UCSD-AML1 (cell line): ENCODE results near the gene POLL.
"Not testable (repeated sequence)": the region's sequence is repeated elsewhere in the genome, so short reads cannot be mapped to it uniquely, and the experiment has no call there.

Source experiments
- DNase-seq: peaks from one replicate; lab custom pipeline; 2025; ENCODE audit not compliant: unreplicated experiment; lab: John Stamatoyannopoulos, UW

Gene POLL

GRCh38 chr10:101611096-101611905, 23.2 kb upstream of the POLL start:
- DNase-seq, result no peak

DNA sequence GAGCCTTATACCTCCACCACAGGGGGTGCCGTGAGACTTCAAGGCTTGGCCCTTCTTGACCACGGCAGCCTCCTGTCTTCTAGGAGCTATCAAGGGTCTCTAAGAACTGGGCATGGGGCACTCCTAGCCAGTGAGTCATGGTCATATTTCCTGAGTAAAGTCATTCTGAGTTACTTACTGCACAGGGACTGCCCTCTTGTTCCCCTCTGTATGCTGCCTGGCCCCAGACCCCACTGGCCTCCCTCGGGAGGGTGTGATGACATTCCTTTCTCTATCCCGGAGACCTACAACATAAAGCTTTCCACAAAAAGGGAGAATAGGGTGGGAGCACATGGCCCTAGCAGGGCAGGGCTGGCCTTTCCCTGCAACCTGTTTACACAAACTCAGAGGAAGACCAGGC, 21.4 kb upstream of the POLL start:
- DNase-seq, result no peak

- no peak for DNase-seq
Measured at GRCh38 chr10:101607124-101607523, 19.1 kb upstream of the POLL start.

DNA sequence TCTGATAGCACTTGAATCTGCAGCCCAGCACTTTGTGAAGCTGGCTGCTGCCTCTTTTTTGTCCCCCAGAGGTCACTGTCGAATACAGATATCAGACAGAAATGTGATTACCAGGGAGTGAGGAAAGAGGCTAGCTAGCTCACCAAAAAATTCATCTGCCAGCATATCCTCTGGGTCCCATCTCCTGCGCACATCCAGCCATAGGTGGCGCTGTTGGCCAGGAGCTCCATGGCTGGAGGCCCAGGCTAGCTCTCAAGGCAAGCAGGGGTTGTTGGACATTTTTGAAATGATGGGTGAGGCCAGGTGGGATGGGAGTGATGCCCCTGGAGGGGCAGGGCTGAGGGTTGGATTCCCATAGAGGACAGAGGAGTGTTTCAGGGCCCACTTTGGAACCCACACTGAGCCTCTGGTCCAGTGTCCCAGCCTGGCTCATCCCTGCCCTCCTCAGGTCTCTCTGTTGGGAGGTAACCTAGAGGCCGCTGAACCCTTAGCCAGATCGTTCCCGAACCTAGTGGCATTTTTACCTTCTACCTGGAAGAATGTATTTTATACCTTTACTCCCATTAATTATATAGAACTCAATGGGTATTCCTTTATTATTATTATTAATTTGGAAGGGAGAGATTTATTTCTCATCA, 14.8 kb upstream of the POLL start:
- DNase-seq, result peak; percentile 82

GRCh38 chr10:101601541-101601940, 13.5 kb upstream of the POLL start:
- DNase-seq, result no peak

DNA sequence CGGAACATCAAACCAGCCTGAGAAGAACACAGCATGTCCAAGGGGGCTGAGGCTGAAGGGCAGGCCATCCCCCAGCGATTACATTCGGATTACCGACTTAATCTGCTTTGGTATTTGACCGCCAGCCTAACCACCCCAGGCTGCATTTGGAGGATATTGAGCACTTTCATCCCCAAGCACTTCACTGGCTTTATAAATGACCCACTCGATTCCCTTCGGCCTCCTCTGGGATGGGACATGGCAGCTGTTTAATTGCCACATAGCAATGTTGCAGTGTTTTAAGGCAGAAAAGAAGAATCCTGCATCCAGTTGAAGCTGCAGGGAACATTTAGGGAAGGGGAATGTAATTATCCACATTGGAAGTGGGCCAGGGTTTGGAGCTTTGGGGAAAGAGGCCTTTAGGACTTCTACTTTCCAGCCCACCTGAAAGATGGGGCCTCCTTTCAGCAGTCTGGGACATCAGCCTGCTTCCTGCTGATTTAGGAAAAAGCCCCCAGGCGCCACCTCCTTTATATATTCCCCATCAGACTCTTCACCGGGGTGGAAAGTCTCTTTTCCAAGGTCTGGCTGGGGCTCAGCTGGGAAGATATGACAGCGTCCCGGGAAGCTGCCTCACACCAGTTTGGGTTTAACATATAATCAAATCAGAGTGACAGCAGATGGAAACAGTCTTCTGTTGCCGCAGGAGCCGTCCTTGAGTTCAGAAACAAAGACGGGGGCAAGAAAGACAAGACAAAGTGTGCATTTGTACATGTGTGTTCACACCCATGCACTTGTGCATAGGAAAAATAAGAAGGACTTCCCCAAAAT, 9.2 kb upstream of the POLL start:
- no peak for DNase-seq

GRCh38 chr10:101595591-101596433, 7.8 kb upstream of the POLL start:
- no peak for DNase-seq

GRCh38 chr10:101593331-101593730, 5.3 kb upstream of the POLL start:
- not testable (repeated sequence) for DNase-seq

DNA sequence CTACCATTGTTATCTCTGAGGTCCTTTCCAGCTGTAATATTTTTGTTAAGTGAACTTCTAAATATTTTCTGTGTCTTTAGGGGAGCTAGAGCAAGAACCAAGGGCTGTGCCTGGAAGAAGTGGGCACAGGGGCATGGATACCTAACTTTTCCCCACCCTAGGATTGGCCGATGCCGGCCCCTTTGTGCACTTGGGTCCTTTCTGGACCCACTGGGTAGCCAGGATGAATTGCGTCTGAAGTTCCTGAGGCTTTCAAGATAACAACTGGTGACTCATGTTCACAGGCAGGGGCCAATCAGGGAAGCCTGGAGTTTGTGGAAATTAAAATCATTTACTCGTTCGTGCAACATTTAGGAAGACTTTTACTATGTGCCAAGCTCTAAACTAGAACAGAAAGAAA, 822 bp upstream of the POLL start:
- DNase-seq, result no peak

GRCh38 chr10:101585841-101586240, 2.2 kb downstream of the POLL start:
- DNase-seq, result no peak

GRCh38 chr10:101580486-101581399, 7.3 kb downstream of the POLL start:
- DNase-seq, result no peak

DNA sequence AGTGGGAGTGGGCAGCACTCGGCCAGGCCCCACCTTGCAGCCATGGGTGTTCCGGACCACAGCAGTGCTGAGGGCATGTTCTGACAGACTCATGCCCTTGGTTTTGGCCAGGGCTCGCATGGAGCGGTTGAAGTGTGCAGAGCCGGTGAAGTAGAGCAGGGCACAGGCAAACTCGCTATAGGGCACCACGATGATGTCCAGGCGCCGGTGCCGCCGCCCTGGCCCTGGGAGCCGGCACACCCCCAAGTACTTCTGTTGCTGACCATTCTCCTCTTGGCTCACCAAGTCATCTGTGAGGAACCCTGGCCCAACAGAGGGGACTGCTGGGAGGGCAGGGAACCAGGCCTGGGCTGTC, 8.6 kb downstream of the POLL start:
- DNase-seq, result no peak

DNA sequence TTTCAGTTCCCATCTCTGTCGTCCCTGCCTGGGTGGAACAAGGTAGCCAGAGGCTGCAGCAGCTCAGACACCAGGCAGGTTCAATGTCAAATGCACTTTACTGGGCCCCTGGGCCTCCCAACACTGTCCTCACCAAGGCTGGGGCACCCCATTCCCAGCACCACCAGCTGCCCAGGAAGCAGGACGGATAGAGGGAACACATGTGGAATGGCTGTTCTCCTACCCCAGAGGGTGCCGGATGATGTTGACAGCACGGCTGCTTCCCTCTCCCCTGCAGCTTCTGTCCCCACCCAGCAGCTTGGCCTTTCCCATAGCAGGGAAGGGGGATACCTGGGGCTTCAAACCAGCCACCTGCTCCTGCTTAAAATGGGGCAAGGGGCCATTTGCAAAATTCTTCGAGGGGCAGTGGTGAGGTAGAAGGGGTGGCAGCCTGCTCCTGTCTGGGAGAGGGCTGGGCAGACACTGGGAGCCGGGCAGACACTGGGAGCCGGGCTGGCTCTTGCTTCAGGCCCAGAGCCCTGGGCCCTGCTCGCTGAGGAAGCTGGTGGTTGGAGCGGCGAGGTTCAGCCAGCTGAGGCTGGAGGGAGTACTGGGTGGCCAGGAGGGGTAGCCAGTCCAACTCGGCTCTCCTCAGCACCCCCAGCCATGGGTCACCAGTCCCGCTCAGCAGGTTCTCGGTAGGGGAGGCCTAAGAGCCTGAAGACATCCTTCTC, 9.1 kb downstream of the POLL start:
- DNase-seq, result no peak

DNA sequence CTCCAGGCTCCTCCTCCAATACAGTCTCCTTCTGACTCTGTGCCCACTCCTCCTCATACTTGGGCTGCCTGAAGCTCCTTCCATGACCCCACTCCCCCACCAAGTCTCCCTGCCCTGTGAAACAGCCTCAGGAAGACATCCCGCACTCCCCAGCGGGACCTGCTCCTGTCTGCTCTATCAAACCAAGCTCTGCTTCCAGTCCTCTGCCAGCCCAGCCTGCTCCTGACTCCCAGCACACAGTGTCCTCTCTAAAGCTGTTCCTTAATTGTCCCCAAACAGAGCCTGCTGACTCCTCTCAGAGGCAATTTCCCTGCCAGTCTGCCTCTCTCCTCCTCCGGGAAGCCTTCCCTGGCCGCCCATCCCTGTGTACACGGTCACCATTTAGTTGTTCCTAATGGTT, 9.9 kb downstream of the POLL start:
- no peak for DNase-seq

- DNase-seq, result no peak
Measured at GRCh38 chr10:101577121-101577871, 10.8 kb downstream of the POLL start.

DNA sequence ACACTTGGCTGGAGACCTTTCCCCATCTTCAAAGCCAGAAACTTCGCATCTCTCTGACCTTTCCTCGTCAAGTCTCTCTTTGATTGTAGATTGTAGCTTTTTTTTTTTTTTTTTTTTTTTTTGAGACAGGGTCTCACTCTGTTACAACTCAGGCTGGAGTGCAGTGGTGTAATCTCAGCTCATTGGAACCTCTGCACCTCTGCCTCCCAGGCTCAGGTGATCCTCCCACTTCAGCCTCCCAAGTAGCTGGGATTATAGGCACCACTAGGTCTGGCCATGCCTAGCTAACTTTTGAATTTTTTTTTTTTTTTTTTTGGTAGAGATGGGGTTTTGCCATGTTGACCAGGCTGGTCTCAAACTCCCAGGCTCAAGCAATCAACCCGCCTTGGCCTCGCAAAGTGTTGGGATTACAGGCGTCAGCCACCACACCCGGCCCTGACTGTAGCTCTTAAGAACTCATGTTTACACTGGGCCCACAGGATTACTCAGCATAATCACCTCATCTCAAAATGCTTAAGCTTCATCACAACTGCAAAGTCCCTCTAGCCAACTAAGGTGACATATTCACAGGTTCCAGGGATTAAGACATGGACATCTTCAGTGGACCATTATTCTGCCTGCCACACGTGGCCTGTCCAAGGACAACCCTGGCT, 11.7 kb downstream of the POLL start:
- DNase-seq, result no peak

GRCh38 chr10:101575580-101576210, 12.4 kb downstream of the POLL start:
- peak; percentile 22 for DNase-seq

- no peak for DNase-seq
Measured at GRCh38 chr10:101575091-101575490, 13.0 kb downstream of the POLL start.
